GM12875 (cell line): ENCODE data around the gene TENM3.

Experiments
- H3K4me3 ChIP-seq: one replicate; pipeline ENCODE4 v1.5.1; 2011; ENCODE audit warnings: low read depth, low read length, control low read depth
- TF ChIP-seq, protein P1 (sequence below): IDR thresholded peaks from 2 replicates; pipeline ENCODE4 v1.5.1; 2011; ENCODE audit warnings: low read depth, mild to moderate bottlenecking, control low read depth, inconsistent platforms, low read length, moderate library complexity, borderline replicate concordance; ENCODE audit not compliant: insufficient read depth

The TENM3 gene

DNA sequence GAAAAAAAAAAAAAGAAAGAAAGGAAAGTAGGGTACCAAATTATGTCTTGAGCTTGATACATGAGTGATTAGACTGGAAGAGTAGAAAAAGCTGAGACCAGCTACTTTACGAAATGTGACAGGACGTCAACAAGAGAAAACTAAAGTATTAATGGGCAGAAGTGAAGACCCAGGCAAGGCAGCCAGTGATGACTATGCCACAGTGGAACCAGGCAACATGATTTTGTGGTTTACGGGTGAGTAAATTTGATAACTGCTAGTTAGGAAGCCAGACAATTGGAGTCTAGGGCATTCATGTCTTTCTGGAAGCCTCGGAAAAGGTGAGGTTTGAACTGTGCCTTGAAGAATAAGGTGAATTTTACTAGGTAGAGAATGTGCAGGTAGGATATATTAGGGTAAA is 326.4 kb downstream of the TENM3 start:
- no peak overlapping the region for H3K4me3 ChIP-seq
- TF ChIP-seq, protein P1, sequence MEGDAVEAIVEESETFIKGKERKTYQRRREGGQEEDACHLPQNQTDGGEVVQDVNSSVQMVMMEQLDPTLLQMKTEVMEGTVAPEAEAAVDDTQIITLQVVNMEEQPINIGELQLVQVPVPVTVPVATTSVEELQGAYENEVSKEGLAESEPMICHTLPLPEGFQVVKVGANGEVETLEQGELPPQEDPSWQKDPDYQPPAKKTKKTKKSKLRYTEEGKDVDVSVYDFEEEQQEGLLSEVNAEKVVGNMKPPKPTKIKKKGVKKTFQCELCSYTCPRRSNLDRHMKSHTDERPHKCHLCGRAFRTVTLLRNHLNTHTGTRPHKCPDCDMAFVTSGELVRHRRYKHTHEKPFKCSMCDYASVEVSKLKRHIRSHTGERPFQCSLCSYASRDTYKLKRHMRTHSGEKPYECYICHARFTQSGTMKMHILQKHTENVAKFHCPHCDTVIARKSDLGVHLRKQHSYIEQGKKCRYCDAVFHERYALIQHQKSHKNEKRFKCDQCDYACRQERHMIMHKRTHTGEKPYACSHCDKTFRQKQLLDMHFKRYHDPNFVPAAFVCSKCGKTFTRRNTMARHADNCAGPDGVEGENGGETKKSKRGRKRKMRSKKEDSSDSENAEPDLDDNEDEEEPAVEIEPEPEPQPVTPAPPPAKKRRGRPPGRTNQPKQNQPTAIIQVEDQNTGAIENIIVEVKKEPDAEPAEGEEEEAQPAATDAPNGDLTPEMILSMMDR: no peak

DNA sequence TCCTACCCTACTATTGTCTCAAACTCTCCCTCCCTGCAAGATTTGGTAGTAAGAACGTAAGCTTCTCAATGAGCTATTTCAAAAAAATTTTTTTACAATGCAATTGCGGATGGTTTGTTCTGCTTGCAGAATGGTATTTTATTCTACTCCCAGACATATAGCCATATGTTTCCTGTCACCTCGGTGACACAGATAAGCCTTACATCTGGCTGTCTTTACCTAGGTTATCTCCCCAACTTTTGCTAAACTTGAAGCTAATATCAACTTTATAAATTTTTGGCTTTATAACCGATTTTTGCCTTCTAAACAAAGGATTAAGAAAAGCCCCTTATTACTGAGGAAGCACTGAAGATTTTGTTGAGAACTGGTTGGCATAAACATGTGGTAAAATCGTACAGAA is 331.5 kb downstream of the TENM3 start:
- no peak overlapping the region for H3K4me3 ChIP-seq
- TF ChIP-seq, protein P1: no peak

DNA sequence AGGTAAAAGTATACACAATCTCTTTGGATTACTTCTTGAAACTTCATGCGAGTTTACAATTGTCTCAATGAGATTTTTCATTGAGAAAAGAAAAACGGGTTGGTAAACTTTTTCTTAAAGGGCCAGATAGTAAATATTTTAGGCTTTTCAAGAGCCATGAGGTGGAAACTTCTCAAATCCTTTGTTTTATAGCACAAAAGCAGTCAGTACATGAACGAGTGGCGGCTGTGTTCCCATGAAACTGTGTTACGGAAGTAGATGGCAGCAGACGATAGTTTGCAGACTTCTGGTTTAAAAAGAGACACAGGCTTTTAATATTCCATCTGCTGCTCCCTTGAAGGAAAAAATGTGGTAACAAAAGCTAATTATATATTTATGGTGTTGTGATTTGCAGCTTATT is 332.0 kb downstream of the TENM3 start:
- TF ChIP-seq, protein P1: no peak
- H3K4me3 ChIP-seq: no peak overlapping the region

DNA sequence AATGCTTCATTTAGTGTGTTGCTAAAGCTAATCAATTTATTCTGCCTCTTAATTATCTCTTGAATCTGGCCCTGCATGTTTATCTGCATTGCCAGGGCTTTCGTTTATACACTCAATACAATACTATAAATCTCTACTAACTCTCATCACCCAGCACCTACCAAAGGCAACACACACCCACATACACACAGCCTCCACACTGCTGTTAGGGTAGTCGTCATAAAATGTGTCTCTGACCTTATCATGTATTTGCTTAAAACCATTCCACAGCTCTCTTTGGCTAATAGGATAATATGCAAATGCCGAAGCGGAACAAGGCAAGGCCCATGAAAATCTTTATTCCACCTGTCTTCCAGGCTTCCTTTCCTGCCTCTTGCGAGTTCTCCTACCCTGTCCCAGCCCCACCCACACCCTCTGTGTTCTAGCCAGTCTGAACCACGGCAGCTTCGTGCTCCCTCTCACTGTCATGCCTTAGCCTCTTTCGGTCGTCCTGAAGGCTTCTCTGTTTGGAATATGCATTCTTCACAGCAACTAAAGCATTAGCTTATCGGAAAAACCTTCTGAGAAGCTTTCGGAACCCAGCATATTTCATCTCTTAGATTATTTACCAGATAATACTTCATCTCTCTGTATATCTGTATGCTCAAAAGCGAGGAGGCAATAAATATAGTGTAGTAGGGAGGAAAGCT is 333.5 kb downstream of the TENM3 start:
- H3K4me3 ChIP-seq: no peak overlapping the region
- TF ChIP-seq, protein P1: no peak

DNA sequence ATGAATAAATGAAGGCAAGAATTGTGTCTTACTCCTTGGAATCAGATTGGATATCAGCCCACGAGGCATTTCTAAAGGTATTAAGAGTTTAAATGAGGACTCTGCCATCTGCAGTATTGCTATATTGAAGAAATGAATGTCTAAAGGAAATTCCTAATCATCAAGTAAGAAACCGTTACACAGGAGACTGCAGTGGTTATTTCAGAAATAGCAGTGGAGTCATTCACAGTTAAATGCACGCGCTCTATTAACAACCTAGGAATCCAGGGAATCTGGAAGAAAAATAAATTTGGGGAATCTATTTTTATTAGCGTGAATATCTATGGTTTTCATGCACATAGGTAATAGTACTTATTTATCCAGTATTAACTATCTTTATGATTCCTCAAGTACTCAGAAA is 334.2 kb downstream of the TENM3 start:
- H3K4me3 ChIP-seq: no peak overlapping the region
- TF ChIP-seq, protein P1: no peak

DNA sequence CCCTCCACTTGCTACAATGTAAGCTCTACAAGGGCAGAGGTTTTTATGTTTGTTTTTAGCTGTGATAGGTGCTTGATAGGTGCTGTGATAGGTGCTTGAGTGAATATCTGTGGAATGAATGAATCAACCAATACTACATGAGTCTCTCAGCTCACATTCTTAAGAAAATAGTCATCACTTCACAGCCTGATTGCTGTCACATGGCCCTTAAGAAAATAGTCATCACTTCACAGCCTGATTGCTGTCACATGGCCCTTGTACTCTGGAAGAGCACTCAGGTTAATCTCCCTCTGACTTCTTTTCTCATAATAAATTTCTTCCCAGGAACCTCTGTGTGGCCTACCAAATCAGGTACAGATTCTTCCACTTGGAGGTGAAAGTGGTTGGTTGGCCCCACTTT is 335.2 kb downstream of the TENM3 start:
- TF ChIP-seq, protein P1: no peak

DNA sequence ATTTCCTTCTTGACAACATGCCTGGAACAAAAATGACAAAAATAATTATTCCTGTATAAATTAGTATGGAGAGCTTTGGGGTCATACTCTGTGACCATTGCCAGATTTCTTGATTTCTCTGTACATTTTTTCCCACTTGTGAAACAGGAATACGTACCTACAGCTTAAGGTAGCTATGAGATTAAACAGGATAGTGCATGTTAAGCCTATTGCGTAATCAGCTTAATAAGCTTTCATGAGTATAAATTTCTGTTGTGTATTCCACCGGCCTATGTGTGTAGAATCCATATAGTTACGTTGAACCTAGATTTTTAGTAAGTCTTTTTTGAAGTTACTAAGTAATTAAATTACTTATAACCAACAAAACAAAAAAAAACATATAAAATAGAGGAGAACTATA is 339.0 kb downstream of the TENM3 start:
- TF ChIP-seq, protein P1: no peak
- no peak overlapping the region for H3K4me3 ChIP-seq

More for the DNA sequence above, 335.2 kb downstream of the TENM3 start:
- H3K4me3 ChIP-seq: no peak overlapping the region
